OCI-LY7 (cell line): Measurements from ENCODE around the gene CLSTN2. TPM values are rescaled to one million over a fixed set of nuclear protein-coding genes. Genes with fewer than 3 reads are reported as not detected.

ENCODE experiments used
- BruUV-seq: library from RNA; stranded (reverse); fragments of 400-500 nt; replicated peaks from 2 replicates; lab custom pipeline; 2021; lab: Mats Ljungman, UMichigan
- CTCF ChIA-PET: fragments of 300-600 bp; sonication (Branson Sonifier 250); formaldehyde crosslinking; loops from one replicate; lab custom pipeline; 2022; ENCODE audit warnings: antibody characterized with exemption; ENCODE audit not compliant: unreplicated experiment; lab: Charles Lee
- POLR2A ChIA-PET: fragments of 300-600 bp; sonication (Branson Sonifier 250); formaldehyde crosslinking; loops from one replicate; lab custom pipeline; 2022; ENCODE audit warnings: antibody characterized with exemption; lab: Charles Lee
- DNase-seq: peaks from one replicate; pipeline ENCODE4 v3.0.0-alpha.2; 2015; ENCODE audit warnings: low spot score
- H2AFZ ChIP-seq: fragments of 200-600 bp; sonication (generic), shearing (Covaris generic); 2 replicates; pipeline ENCODE4 v1.6.1; 2014; ENCODE audit warnings: mild to moderate bottlenecking, antibody characterized with exemption, low read length, moderate library complexity
- H3K27ac ChIP-seq: fragments of 200-600 bp; sonication (generic); 2 replicates; pipeline ENCODE4 v1.5.1; 2014; ENCODE audit warnings: mixed run types, low read depth, mild to moderate bottlenecking, moderate library complexity, low read length, inconsistent platforms; ENCODE audit not compliant: poor library complexity, severe bottlenecking
- H3K36me3 ChIP-seq: fragments of 200-600 bp; sonication (generic); 2 replicates; pipeline ENCODE4 v1.6.1; 2014; ENCODE audit warnings: mild to moderate bottlenecking, antibody characterized with exemption, low read length, moderate library complexity, mixed read lengths; ENCODE audit not compliant: insufficient read depth
- H3K4me1 ChIP-seq: fragments of 200-600 bp; sonication (generic); 2 replicates; pipeline ENCODE4 v1.5.1; 2014; ENCODE audit warnings: mild to moderate bottlenecking, low read length; ENCODE audit not compliant: insufficient read depth, poor library complexity, severe bottlenecking
- H3K4me2 ChIP-seq: fragments of 200-600 bp; sonication (generic); 2 replicates; pipeline ENCODE4 v1.6.1; 2014; ENCODE audit warnings: mild to moderate bottlenecking, low read length
- H3K4me3 ChIP-seq: fragments of 200-600 bp; sonication (generic); 2 replicates; pipeline ENCODE4 v1.5.1; 2014; ENCODE audit warnings: mild to moderate bottlenecking, low read depth, low read length; ENCODE audit not compliant: poor library complexity, severe bottlenecking
- H3K79me2 ChIP-seq: fragments of 200-600 bp; sonication (generic); 2 replicates; pipeline ENCODE4 v1.6.1; 2016; ENCODE audit warnings: low read depth, mild to moderate bottlenecking, low read length, moderate library complexity, mixed read lengths; ENCODE audit not compliant: insufficient read depth
- H3K9me2 ChIP-seq: fragments of 200-600 bp; sonication (generic); 2 replicates; pipeline ENCODE4 v1.6.1; 2016; ENCODE audit warnings: mild to moderate bottlenecking, low read length, mixed read lengths; ENCODE audit not compliant: insufficient read depth
- H3K9me3 ChIP-seq: fragments of 200-600 bp; sonication (generic); 2 replicates; pipeline ENCODE4 v1.6.1; 2014; ENCODE audit warnings: mild to moderate bottlenecking, mixed run types, low read length, mixed read lengths
- H4K20me1 ChIP-seq: fragments of 200-600 bp; sonication (generic); 2 replicates; pipeline ENCODE4 v1.6.1; 2014; ENCODE audit warnings: mild to moderate bottlenecking, antibody characterized with exemption, low read length, moderate library complexity, mixed read lengths; ENCODE audit not compliant: insufficient read depth
- EZH2phosphoT487 ChIP-seq: fragments of 200-600 bp; sonication (generic); IDR thresholded peaks from 2 replicates; pipeline ENCODE4 v1.6.1; 2018; ENCODE audit warnings: low read depth, borderline replicate concordance, mild to moderate bottlenecking, mixed run types, antibody characterized with exemption, low read length, moderate library complexity, mixed read lengths
- intact Hi-C: fragments of 100-400 bp; cut with micrococcal nuclease; formaldehyde crosslinking; loops from one replicate; pipeline ENCODE4 v1.10.0; 2022; ENCODE audit not compliant: unreplicated experiment
- total RNA-seq, 2 experiments: library from RNA; depleted of rRNA in 1 of 2; stranded (reverse); fragments of >200 nt in 1 of 2; shearing (Covaris generic) in 1 of 2; gene quantifications; 2 replicates each; pipeline ENCODE4 v1.2.3, GENCODE V29; 2014 to 2022
- TF ChIP-seq, protein P1 (sequence below): fragments of 200-600 bp; sonication (generic); conservative IDR thresholded peaks from 2 replicates; pipeline ENCODE4 v1.5.1; 2014; ENCODE audit warnings: mild to moderate bottlenecking, antibody characterized with exemption, low read length, moderate library complexity, mixed read lengths

CLSTN2 gene
- total RNA-seq, 2 experiments from 2014 or later, result not detected

DNA sequence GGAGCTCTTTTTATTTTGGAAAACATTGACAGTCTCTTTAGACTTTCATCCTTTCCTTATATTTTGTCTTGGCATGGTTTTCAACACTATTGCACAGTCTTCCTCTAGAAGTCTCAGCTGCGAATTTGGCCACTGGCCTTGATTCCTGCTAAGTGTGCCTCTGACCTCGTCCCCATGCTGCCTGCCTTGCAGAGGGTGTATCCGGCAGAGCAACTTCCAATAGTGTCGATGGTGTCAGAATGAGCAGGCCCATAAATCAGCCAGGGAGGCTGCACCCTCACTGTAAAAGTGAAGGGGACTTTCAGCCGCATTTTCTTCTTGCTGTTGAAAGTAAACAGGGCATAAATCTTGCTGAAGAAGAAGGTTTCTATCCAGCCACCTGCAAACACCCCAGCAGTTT lies 406.2 kb downstream of the CLSTN2 start:
- no TSS peak for BruUV-seq
- no peaks in the 10 kb centered on the region for H3K79me2 ChIP-seq
- H3K9me3 ChIP-seq, result no peaks in the 10 kb centered on the region
- intact Hi-C loops, result no loop called here
- DNase-seq, result no peak
- POLR2A ChIA-PET, result no interaction called here
- no peaks in the 10 kb centered on the region for H4K20me1 ChIP-seq
- no peak for TF ChIP-seq EZH2phosphoT487
- TF ChIP-seq, protein P1, sequence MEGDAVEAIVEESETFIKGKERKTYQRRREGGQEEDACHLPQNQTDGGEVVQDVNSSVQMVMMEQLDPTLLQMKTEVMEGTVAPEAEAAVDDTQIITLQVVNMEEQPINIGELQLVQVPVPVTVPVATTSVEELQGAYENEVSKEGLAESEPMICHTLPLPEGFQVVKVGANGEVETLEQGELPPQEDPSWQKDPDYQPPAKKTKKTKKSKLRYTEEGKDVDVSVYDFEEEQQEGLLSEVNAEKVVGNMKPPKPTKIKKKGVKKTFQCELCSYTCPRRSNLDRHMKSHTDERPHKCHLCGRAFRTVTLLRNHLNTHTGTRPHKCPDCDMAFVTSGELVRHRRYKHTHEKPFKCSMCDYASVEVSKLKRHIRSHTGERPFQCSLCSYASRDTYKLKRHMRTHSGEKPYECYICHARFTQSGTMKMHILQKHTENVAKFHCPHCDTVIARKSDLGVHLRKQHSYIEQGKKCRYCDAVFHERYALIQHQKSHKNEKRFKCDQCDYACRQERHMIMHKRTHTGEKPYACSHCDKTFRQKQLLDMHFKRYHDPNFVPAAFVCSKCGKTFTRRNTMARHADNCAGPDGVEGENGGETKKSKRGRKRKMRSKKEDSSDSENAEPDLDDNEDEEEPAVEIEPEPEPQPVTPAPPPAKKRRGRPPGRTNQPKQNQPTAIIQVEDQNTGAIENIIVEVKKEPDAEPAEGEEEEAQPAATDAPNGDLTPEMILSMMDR, result no peak
- no peak overlapping the region for H3K4me3 ChIP-seq
- H3K9me2 ChIP-seq, result no peaks in the 10 kb centered on the region
- H3K27ac ChIP-seq, result no peak overlapping the region
- no peaks in the 10 kb centered on the region for H3K4me1 ChIP-seq
- CTCF ChIA-PET, result no interaction called here
- H3K36me3 ChIP-seq, result no peaks in the 10 kb centered on the region
- H2AFZ ChIP-seq, result no peak overlapping the region
- no peak overlapping the region for H3K4me2 ChIP-seq

DNA sequence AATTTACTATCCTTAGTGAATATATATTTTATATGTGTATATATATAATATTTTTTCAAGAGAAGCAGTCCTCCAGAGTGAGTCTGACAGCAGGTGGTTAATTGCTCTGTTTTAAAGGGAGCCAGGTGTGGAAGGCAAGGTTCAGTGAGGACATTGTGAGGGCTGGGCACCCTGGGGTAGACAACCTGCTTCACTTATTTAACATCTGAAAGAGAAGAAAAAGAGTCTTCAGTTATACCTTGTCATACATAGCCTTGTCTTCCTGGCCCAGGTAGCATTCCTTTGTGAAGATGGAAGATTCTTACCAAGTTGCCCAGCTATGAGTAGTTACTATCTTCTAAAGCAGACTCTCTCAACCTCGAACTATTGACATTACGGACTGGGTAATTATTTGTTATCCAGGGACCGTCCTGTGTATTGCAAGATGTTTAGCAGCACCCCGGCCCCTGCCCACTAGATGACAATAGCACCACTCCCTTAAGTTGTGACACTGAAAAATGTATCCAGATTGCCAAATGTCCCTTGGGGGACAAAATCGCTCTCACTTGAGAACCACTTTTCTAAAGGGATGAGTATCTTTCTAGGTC lies 406.9 kb downstream of the CLSTN2 start:
- intact Hi-C loops, result no loop called here

DNA sequence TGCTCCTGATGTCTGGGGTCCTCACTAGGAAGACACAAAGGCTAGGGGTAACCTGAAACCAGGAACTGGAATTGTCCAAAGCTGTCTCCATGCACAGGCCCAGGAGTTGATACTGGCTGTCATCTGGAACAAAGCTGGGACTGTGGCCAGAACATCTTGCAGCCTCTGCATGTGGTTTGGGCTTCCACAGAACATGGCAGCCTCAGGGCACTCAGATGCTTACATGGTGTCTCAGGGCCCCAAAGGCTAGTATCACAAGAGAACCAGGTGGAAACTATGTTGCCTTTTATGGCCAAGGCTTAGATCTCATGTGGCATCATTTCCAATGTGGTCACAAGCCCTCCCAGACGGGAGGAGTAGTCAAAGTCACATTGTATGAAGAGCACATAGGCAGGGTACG lies 407.7 kb downstream of the CLSTN2 start:
- no TSS peak for BruUV-seq
- ChIA-PET CTCF (no interaction called here), POLR2A (interaction anchor here (0.6 to 1.4 kb wide), 4 partner anchors 12 to 388 kb away, joined by 3 to 7 read pairs (median 3); no protein-coding TSS in a partner anchor)
- Histone ChIP-seq H3K4me1 (no peaks in the 10 kb centered on the region), H3K4me3 (no peak overlapping the region), H4K20me1 (no peaks in the 10 kb centered on the region), H2AFZ (no peak overlapping the region), H3K9me2 (no peaks in the 10 kb centered on the region), H3K79me2 (no peaks in the 10 kb centered on the region), H3K27ac (no peak overlapping the region), H3K36me3 (no peaks in the 10 kb centered on the region), H3K9me3 (no peaks in the 10 kb centered on the region), H3K4me2 (no peak overlapping the region)
- DNase-seq, result no peak
- intact Hi-C loops, result no loop called here
- TF ChIP-seq EZH2phosphoT487, result no peak
- TF ChIP-seq, protein P1, result no peak

More for the DNA sequence above, 406.9 kb downstream of the CLSTN2 start:
- DNase-seq, result no peak
- no peak overlapping the region for H3K4me3 ChIP-seq
- H4K20me1 ChIP-seq, result no peaks in the 10 kb centered on the region
- H3K4me1 ChIP-seq, result no peaks in the 10 kb centered on the region
- TF ChIP-seq, protein P1, result no peak
- no peak for TF ChIP-seq EZH2phosphoT487
- CTCF ChIA-PET, result no interaction called here
- H3K36me3 ChIP-seq, result no peaks in the 10 kb centered on the region
- no peaks in the 10 kb centered on the region for H3K9me2 ChIP-seq
- no peaks in the 10 kb centered on the region for H3K79me2 ChIP-seq
- no TSS peak for BruUV-seq
- H2AFZ ChIP-seq, result no peak overlapping the region
- POLR2A ChIA-PET, result interaction anchor here (0.8 to 1.0 kb wide), 2 partner anchors 41 to 843 kb away, joined by 3 read pairs; no protein-coding TSS in a partner anchor
- no peaks in the 10 kb centered on the region for H3K9me3 ChIP-seq
- H3K27ac ChIP-seq, result no peak overlapping the region
- H3K4me2 ChIP-seq, result no peak overlapping the region
